HEK293 (cell line): ENCODE measurements around the gene CDC42EP3.

Source experiments
- GFI1B ChIP-seq: fragments of 450-650 bp; formaldehyde crosslinking; IDR thresholded peaks from 2 replicates; pipeline ENCODE4 v1.5.1; 2016; ENCODE audit warnings: missing biosample characterization, missing genetic modification characterization
- GLI2 ChIP-seq: fragments of 450-650 bp; formaldehyde crosslinking; IDR thresholded peaks from 2 replicates; pipeline ENCODE4; 2017; ENCODE audit warnings: missing biosample characterization, missing genetic modification characterization, low read depth, borderline replicate concordance
- IKZF3 ChIP-seq: fragments of 450-650 bp; IDR thresholded peaks from 2 replicates; pipeline ENCODE4 v1.5.0; 2018; ENCODE audit warnings: missing biosample characterization, mild to moderate bottlenecking, missing genetic modification characterization, moderate library complexity
- KLF16 ChIP-seq: fragments of 450-650 bp; formaldehyde crosslinking; IDR thresholded peaks from 2 replicates; pipeline ENCODE4 v1.5.1; 2017; ENCODE audit warnings: missing biosample characterization, missing genetic modification characterization
- MZF1 ChIP-seq: fragments of 450-650 bp; formaldehyde crosslinking; IDR thresholded peaks from 2 replicates; pipeline ENCODE4 v1.5.1; 2017; ENCODE audit warnings: missing biosample characterization, missing genetic modification characterization, borderline replicate concordance
- RBAK ChIP-seq: fragments of 450-650 bp; formaldehyde crosslinking; IDR thresholded peaks from 2 replicates; pipeline ENCODE4 v1.5.1; 2016; ENCODE audit warnings: missing biosample characterization, missing genetic modification characterization
- SCRT1 ChIP-seq: fragments of 450-650 bp; formaldehyde crosslinking; IDR thresholded peaks from 2 replicates; pipeline ENCODE4 v1.5.1; 2016; ENCODE audit warnings: missing biosample characterization, missing genetic modification characterization, borderline replicate concordance
- SP3 ChIP-seq: fragments of 450-650 bp; formaldehyde crosslinking; IDR thresholded peaks from 2 replicates; pipeline ENCODE4 v1.5.1; 2016; ENCODE audit warnings: missing biosample characterization, missing genetic modification characterization
- TRIM28 ChIP-seq: IDR thresholded peaks from 2 replicates; pipeline ENCODE4 v1.6.1; 2011; ENCODE audit warnings: low read length, control low read depth, borderline replicate concordance
- ZBTB17 ChIP-seq: fragments of 450-650 bp; formaldehyde crosslinking; IDR thresholded peaks from 2 replicates; pipeline ENCODE4 v1.5.1; 2016; ENCODE audit warnings: missing biosample characterization, missing genetic modification characterization
- ZBTB21 ChIP-seq: fragments of 450-650 bp; formaldehyde crosslinking; IDR thresholded peaks from 2 replicates; pipeline ENCODE4 v1.5.1; 2017; ENCODE audit warnings: missing biosample characterization, missing genetic modification characterization
- ZBTB48 ChIP-seq: fragments of 450-650 bp; formaldehyde crosslinking; IDR thresholded peaks from 2 replicates; pipeline ENCODE4 v1.5.1; 2016; ENCODE audit warnings: missing biosample characterization, missing genetic modification characterization
- ZBTB8A ChIP-seq: fragments of 450-650 bp; formaldehyde crosslinking; IDR thresholded peaks from 2 replicates; pipeline ENCODE4 v1.5.1; 2016; ENCODE audit warnings: missing biosample characterization, missing genetic modification characterization
- ZEB2 ChIP-seq: fragments of 450-650 bp; formaldehyde crosslinking; IDR thresholded peaks from 2 replicates; pipeline ENCODE4 v1.5.1; 2016; ENCODE audit warnings: missing biosample characterization, missing genetic modification characterization
- ZFP69B ChIP-seq: fragments of 450-650 bp; formaldehyde crosslinking; IDR thresholded peaks from 2 replicates; pipeline ENCODE4 v1.5.1; 2016; ENCODE audit warnings: missing biosample characterization, missing genetic modification characterization
- ZNF138 ChIP-seq: fragments of 450-650 bp; formaldehyde crosslinking; IDR thresholded peaks from 2 replicates; pipeline ENCODE4 v1.5.1; 2016; ENCODE audit warnings: missing biosample characterization, missing genetic modification characterization, borderline replicate concordance
- ZNF169 ChIP-seq: fragments of 450-650 bp; formaldehyde crosslinking; IDR thresholded peaks from 2 replicates; pipeline ENCODE4 v1.5.1; 2016; ENCODE audit warnings: missing biosample characterization, missing genetic modification characterization
- ZNF18 ChIP-seq: fragments of 450-650 bp; formaldehyde crosslinking; IDR thresholded peaks from 2 replicates; pipeline ENCODE4 v1.5.1; 2016; ENCODE audit warnings: missing biosample characterization, missing genetic modification characterization
- ZNF202 ChIP-seq: fragments of 450-650 bp; formaldehyde crosslinking; IDR thresholded peaks from 2 replicates; pipeline ENCODE4 v1.5.1; 2016; ENCODE audit warnings: missing biosample characterization, missing genetic modification characterization, borderline replicate concordance
- ZNF274 ChIP-seq, 2 experiments: fragments of 200-500 bp in 1 of 2; fragments of 450-650 bp in 1 of 2; sonication (Bioruptor generic) in 1 of 2; formaldehyde crosslinking in 1 of 2; IDR thresholded peaks; 2 replicates each; pipeline versions ENCODE4 v1.5.1 to v1.6.1; 2014 to 2016; ENCODE audit warnings: borderline replicate concordance in 1 of 2, inconsistent platforms in 1 of 2, low read length in 1 of 2, missing biosample characterization in 1 of 2, missing genetic modification characterization in 1 of 2
- ZNF302 ChIP-seq: fragments of 450-650 bp; formaldehyde crosslinking; IDR thresholded peaks from 2 replicates; pipeline ENCODE4 v1.5.1; 2016; ENCODE audit warnings: missing biosample characterization, missing genetic modification characterization, low read depth
- ZNF341 ChIP-seq: fragments of 450-650 bp; formaldehyde crosslinking; IDR thresholded peaks from 2 replicates; pipeline ENCODE4; 2016; ENCODE audit warnings: low read depth, missing biosample characterization, missing genetic modification characterization
- ZNF416 ChIP-seq: fragments of 450-650 bp; formaldehyde crosslinking; IDR thresholded peaks from 2 replicates; pipeline ENCODE4 v1.5.1; 2016; ENCODE audit warnings: missing biosample characterization, missing genetic modification characterization
- ZNF423 ChIP-seq: fragments of 450-650 bp; formaldehyde crosslinking; IDR thresholded peaks from 2 replicates; pipeline ENCODE4 v1.5.1; 2016; ENCODE audit warnings: missing biosample characterization, missing genetic modification characterization
- ZNF48 ChIP-seq: fragments of 450-650 bp; formaldehyde crosslinking; IDR thresholded peaks from 2 replicates; pipeline ENCODE4 v1.5.1; 2016; ENCODE audit warnings: missing biosample characterization, missing genetic modification characterization
- ZNF596 ChIP-seq: fragments of 450-650 bp; IDR thresholded peaks from 2 replicates; pipeline ENCODE4 v1.5.0; 2018; ENCODE audit warnings: missing biosample characterization, mild to moderate bottlenecking, missing genetic modification characterization, moderate library complexity
- ZNF626 ChIP-seq: fragments of 450-650 bp; sonication (Bioruptor Pico); formaldehyde crosslinking; IDR thresholded peaks from 2 replicates; pipeline ENCODE4 v1.5.1; 2018; ENCODE audit warnings: missing biosample characterization, missing genetic modification characterization, inconsistent platforms
- ZNF677 ChIP-seq: fragments of 450-650 bp; IDR thresholded peaks from 2 replicates; pipeline ENCODE4 v1.5.0; 2018; ENCODE audit warnings: missing biosample characterization, mild to moderate bottlenecking, missing genetic modification characterization, moderate library complexity
- ZNF777 ChIP-seq: fragments of 450-650 bp; formaldehyde crosslinking; IDR thresholded peaks from 2 replicates; pipeline ENCODE4 v1.5.1; 2017; ENCODE audit warnings: missing biosample characterization, missing genetic modification characterization, borderline replicate concordance
- ZNF785 ChIP-seq: fragments of 450-650 bp; formaldehyde crosslinking; IDR thresholded peaks from 2 replicates; pipeline ENCODE4 v1.5.1; 2016; ENCODE audit warnings: missing biosample characterization, missing genetic modification characterization
- ZNF837 ChIP-seq: fragments of 450-650 bp; formaldehyde crosslinking; IDR thresholded peaks from 2 replicates; pipeline ENCODE4 v1.5.1; 2016; ENCODE audit warnings: missing biosample characterization, missing genetic modification characterization
- TF ChIP-seq, protein P1 (sequence below): fragments of 450-650 bp; formaldehyde crosslinking; IDR thresholded peaks from 2 replicates; pipeline ENCODE4 v1.5.1; 2016; ENCODE audit warnings: missing biosample characterization, missing genetic modification characterization
- TF ChIP-seq, protein P2 (sequence below): fragments of 450-650 bp; IDR thresholded peaks from 2 replicates; pipeline ENCODE4 v1.5.1; 2018; ENCODE audit warnings: missing biosample characterization, missing genetic modification characterization
- TF ChIP-seq, protein P3 (sequence below): fragments of 450-650 bp; formaldehyde crosslinking; IDR thresholded peaks from 2 replicates; pipeline ENCODE4 v1.5.1; 2017; ENCODE audit warnings: missing biosample characterization, mild to moderate bottlenecking, missing genetic modification characterization, moderate library complexity
- TF ChIP-seq, protein P4 (sequence below): fragments of 450-650 bp; formaldehyde crosslinking; IDR thresholded peaks from 2 replicates; pipeline ENCODE4 v1.5.1; 2016; ENCODE audit warnings: missing biosample characterization, missing genetic modification characterization

Gene CDC42EP3

DNA sequence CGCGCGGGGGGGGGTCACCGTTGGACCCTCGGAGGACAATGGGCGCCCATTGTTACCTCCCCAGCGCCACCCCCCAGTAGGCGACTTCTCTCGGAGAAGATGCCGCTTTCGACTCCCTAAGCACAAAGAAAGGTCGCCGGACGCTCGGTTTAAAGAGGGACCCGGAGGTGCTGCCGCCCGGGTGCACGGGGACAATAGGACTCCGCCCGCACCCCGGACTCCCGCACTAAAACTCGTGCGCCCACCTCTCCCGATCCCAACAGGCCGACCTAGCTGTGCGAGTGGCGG is 318 bp upstream of the CDC42EP3 start (continued):
- TF ChIP-seq ZNF48 (no peak), ZNF626 (tag by site-specific recombination) (no peak), ZBTB8A (tag by site-specific recombination) (no peak; the same call in 1 of the 2 replicates), GLI2 (tag by site-specific recombination) (no peak), ZNF596 (tag by site-specific recombination) (no peak), ZNF423 (peak; percentile 76), KLF16 (tag by site-specific recombination) (no peak), GFI1B (tag by site-specific recombination) (no peak), ZBTB17 (tag by site-specific recombination) (no peak), ZNF202 (no peak), ZNF416 (tag by site-specific recombination) (no peak), ZNF785 (no peak), ZNF18 (tag by site-specific recombination) (no peak), SCRT1 (no peak), ZNF837 (no peak), ZBTB48 (tag by site-specific recombination) (no peak), ZNF777 (tag by site-specific recombination) (no peak), ZFP69B (no peak), TRIM28 (no peak), IKZF3 (no peak), ZNF341 (tag by site-specific recombination) (no peak), ZNF274 (IDR thresholded peaks at IDR 0.05; ENCODE audit: low read length) (no peak), ZNF274 (tag by site-specific recombination; IDR thresholded peaks at IDR 0.05; ENCODE audit: borderline replicate concordance) (no peak), RBAK (tag by site-specific recombination) (no peak), ZEB2 (peak; percentile 78), ZNF169 (tag by site-specific recombination) (no peak), ZNF302 (tag by site-specific recombination) (no peak), ZNF677 (tag by site-specific recombination) (no peak), SP3 (tag by site-specific recombination) (peak; percentile 35), ZBTB21 (tag by site-specific recombination) (no peak), ZNF138 (tag by site-specific recombination) (no peak), MZF1 (tag by site-specific recombination) (no peak)
- TF ChIP-seq, protein P1, sequence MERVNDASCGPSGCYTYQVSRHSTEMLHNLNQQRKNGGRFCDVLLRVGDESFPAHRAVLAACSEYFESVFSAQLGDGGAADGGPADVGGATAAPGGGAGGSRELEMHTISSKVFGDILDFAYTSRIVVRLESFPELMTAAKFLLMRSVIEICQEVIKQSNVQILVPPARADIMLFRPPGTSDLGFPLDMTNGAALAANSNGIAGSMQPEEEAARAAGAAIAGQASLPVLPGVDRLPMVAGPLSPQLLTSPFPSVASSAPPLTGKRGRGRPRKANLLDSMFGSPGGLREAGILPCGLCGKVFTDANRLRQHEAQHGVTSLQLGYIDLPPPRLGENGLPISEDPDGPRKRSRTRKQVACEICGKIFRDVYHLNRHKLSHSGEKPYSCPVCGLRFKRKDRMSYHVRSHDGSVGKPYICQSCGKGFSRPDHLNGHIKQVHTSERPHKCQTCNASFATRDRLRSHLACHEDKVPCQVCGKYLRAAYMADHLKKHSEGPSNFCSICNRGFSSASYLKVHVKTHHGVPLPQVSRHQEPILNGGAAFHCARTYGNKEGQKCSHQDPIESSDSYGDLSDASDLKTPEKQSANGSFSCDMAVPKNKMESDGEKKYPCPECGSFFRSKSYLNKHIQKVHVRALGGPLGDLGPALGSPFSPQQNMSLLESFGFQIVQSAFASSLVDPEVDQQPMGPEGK (tag by site-specific recombination): peak; percentile 53
- TF ChIP-seq, protein P2, sequence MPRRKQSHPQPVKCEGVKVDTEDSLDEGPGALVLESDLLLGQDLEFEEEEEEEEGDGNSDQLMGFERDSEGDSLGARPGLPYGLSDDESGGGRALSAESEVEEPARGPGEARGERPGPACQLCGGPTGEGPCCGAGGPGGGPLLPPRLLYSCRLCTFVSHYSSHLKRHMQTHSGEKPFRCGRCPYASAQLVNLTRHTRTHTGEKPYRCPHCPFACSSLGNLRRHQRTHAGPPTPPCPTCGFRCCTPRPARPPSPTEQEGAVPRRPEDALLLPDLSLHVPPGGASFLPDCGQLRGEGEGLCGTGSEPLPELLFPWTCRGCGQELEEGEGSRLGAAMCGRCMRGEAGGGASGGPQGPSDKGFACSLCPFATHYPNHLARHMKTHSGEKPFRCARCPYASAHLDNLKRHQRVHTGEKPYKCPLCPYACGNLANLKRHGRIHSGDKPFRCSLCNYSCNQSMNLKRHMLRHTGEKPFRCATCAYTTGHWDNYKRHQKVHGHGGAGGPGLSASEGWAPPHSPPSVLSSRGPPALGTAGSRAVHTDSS (tag by site-specific recombination): no peak
- TF ChIP-seq, protein P3, sequence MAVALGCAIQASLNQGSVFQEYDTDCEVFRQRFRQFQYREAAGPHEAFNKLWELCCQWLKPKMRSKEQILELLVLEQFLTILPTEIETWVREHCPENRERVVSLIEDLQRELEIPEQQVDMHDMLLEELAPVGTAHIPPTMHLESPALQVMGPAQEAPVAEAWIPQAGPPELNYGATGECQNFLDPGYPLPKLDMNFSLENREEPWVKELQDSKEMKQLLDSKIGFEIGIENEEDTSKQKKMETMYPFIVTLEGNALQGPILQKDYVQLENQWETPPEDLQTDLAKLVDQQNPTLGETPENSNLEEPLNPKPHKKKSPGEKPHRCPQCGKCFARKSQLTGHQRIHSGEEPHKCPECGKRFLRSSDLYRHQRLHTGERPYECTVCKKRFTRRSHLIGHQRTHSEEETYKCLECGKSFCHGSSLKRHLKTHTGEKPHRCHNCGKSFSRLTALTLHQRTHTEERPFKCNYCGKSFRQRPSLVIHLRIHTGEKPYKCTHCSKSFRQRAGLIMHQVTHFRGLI (tag by site-specific recombination): no peak
- TF ChIP-seq, protein P4, sequence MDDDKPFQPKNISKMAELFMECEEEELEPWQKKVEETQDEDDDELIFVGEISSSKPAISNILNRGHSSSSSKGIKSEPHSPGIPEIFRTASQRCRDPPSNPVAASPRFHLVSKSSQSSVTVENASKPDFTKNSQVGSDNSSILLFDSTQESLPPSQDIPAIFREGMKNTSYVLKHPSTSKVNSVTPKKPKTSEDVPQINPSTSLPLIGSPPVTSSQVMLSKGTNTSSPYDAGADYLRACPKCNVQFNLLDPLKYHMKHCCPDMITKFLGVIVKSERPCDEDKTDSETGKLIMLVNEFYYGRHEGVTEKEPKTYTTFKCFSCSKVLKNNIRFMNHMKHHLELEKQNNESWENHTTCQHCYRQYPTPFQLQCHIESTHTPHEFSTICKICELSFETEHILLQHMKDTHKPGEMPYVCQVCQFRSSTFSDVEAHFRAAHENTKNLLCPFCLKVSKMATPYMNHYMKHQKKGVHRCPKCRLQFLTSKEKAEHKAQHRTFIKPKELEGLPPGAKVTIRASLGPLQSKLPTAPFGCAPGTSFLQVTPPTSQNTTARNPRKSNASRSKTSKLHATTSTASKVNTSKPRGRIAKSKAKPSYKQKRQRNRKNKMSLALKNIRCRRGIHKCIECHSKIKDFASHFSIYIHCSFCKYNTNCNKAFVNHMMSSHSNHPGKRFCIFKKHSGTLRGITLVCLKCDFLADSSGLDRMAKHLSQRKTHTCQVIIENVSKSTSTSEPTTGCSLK: no peak
